HCT116 (cell line): Measurements from ENCODE around the gene CCDC90B. TPM values are rescaled to one million over a fixed set of nuclear protein-coding genes. Genes with fewer than 3 reads are reported as not detected.

Experiments used
- ATAC-seq: fragments of 200-7000 bp; cut with Tn5 transposase; 2 replicates; pipeline ENCODE4 v1.9.1; 2020; ENCODE audit warnings: mild to moderate bottlenecking, moderate library complexity
- BruUV-seq: library from RNA; stranded (reverse); fragments of 400-500 nt; replicated peaks from 2 replicates; lab custom pipeline; 2021; lab: Mats Ljungman, UMichigan
- CTCF ChIA-PET: fragments of 300-600 bp; sonication (Branson Sonifier 250); formaldehyde crosslinking; loops from one replicate; lab custom pipeline; 2021; ENCODE audit warnings: antibody characterized with exemption; lab: Charles Lee
- POLR2A ChIA-PET: fragments of 300-600, 350-600 bp; sonication (Branson Sonifier 250); formaldehyde crosslinking; loops from one replicate; lab custom pipeline; 2021; ENCODE audit warnings: antibody characterized with exemption; lab: Charles Lee
- RAD21 ChIA-PET, 2 experiments: fragments of 300-600 bp; sonication (Branson Sonifier 250); formaldehyde crosslinking; loops; one replicate each; lab custom pipeline; 2023; ENCODE audit warnings: low total read pairs in 2 of 2; ENCODE audit not compliant: uncharacterized antibody in 2 of 2, unreplicated experiment in 2 of 2, low non-redundant PET in 1 of 2; lab: Charles Lee
- DNase-seq: peaks from one replicate; pipeline ENCODE4 v3.0.0-alpha.2; 2010; ENCODE audit warnings: low read depth, low spot score
- H2AFZ ChIP-seq: fragments of 200-600 bp; shearing (Covaris generic), sonication (generic); 2 replicates; pipeline ENCODE4 v1.6.1; 2017; ENCODE audit warnings: low read depth, mixed run types, mixed read lengths, antibody characterized with exemption, low read length; ENCODE audit not compliant: poor library complexity, severe bottlenecking
- H3K27ac ChIP-seq: 2 replicates; pipeline ENCODE4 v1.5.1; 2012; ENCODE audit warnings: low read depth, low read length
- H3K27me3 ChIP-seq: fragments of 200-600 bp; sonication (generic); 2 replicates; pipeline ENCODE4 v1.6.1; 2016; ENCODE audit warnings: mixed run types, low read length, mixed read lengths; ENCODE audit not compliant: insufficient read depth
- H3K36me3 ChIP-seq, 2 experiments: fragments of 200-500 bp in 1 of 2; fragments of 200-600 bp in 1 of 2; sonication (Bioruptor generic) in 1 of 2; sonication (generic) in 1 of 2; 2 replicates each; pipeline versions ENCODE4 v1.5.1 to v1.6.1; 2014 to 2016; ENCODE audit warnings: low read length in 2 of 2, inconsistent platforms in 1 of 2, mixed read lengths in 1 of 2, mixed run types in 1 of 2; ENCODE audit not compliant: insufficient read depth in 2 of 2, control insufficient read depth in 1 of 2
- H3K4me1 ChIP-seq, 2 experiments: fragments of 200-600 bp in 1 of 2; sonication (generic) in 1 of 2; 2 replicates each; pipeline versions ENCODE4 v1.5.1 to v1.6.1; 2012 to 2017; ENCODE audit warnings: low read length in 2 of 2, inconsistent platforms in 1 of 2, mild to moderate bottlenecking in 1 of 2, mixed read lengths in 1 of 2, mixed run types in 1 of 2, moderate library complexity in 1 of 2; ENCODE audit not compliant: insufficient read depth in 2 of 2, control insufficient read depth in 1 of 2
- H3K4me2 ChIP-seq: fragments of 200-600 bp; sonication (generic); 2 replicates; pipeline ENCODE4 v1.6.1; 2017; ENCODE audit warnings: mixed run types, low read length, mixed read lengths
- H3K4me3 ChIP-seq, 2 experiments: fragments of 200-600 bp in 1 of 2; sonication (generic) in 1 of 2; replicated peaks in 1 of 2; 2 replicates each; pipeline ENCODE4 v1.5.1; 2011 to 2016; ENCODE audit warnings: low read length in 2 of 2, control low read depth in 1 of 2, low read depth in 1 of 2, mild to moderate bottlenecking in 1 of 2, mixed read lengths in 1 of 2, mixed run types in 1 of 2
- H3K79me2 ChIP-seq: fragments of 200-600 bp; sonication (generic); 2 replicates; pipeline ENCODE4 v1.6.1; 2017; ENCODE audit warnings: mild to moderate bottlenecking, mixed run types, low read length, moderate library complexity, mixed read lengths; ENCODE audit not compliant: insufficient read depth
- H3K9ac ChIP-seq: fragments of 200-600 bp; sonication (generic); 2 replicates; pipeline ENCODE4 v1.6.1; 2016; ENCODE audit warnings: low read length, mixed read lengths
- H3K9me2 ChIP-seq: fragments of 200-600 bp; sonication (generic), shearing (Covaris generic); 2 replicates; pipeline ENCODE4 v1.6.1; 2017; ENCODE audit warnings: mixed run types, mild to moderate bottlenecking, moderate library complexity; ENCODE audit not compliant: insufficient read depth
- H3K9me3 ChIP-seq, 2 experiments: fragments of 200-500 bp in 1 of 2; fragments of 200-600 bp in 1 of 2; sonication (Bioruptor generic) in 1 of 2; sonication (generic) in 1 of 2; 2 replicates each; pipeline ENCODE4 v1.6.1; 2014 to 2017; ENCODE audit warnings: low read length in 2 of 2, mixed read lengths in 2 of 2, inconsistent platforms in 1 of 2, low read depth in 1 of 2, mild to moderate bottlenecking in 1 of 2, mixed run types in 1 of 2, moderate library complexity in 1 of 2; ENCODE audit not compliant: control insufficient read depth in 1 of 2, insufficient read depth in 1 of 2
- H4K20me1 ChIP-seq: fragments of 200-600 bp; sonication (generic), shearing (Covaris generic); 2 replicates; pipeline ENCODE4 v1.6.1; 2017; ENCODE audit warnings: mixed run types, mild to moderate bottlenecking, moderate library complexity; ENCODE audit not compliant: insufficient read depth
- EGR1 ChIP-seq: IDR thresholded peaks from 2 replicates; pipeline ENCODE4 v1.6.1; 2012; ENCODE audit warnings: low read depth
- ELF1 ChIP-seq: IDR thresholded peaks from 2 replicates; pipeline ENCODE4 v1.6.1; 2012; ENCODE audit warnings: low read depth, borderline replicate concordance
- EZH2 ChIP-seq: fragments of 200-600 bp; sonication (generic); IDR thresholded peaks from 2 replicates; pipeline ENCODE4 v1.6.1; 2017; ENCODE audit warnings: antibody characterized with exemption, mixed run types
- EZH2phosphoT487 ChIP-seq: fragments of 200-600 bp; IDR thresholded peaks from 2 replicates; pipeline ENCODE4 v1.6.1; 2018; ENCODE audit warnings: antibody characterized with exemption, borderline replicate concordance
- FOSL1 ChIP-seq: IDR thresholded peaks from 2 replicates; pipeline ENCODE4 v1.6.1; 2012; ENCODE audit warnings: low read depth
- JUND ChIP-seq: IDR thresholded peaks from 2 replicates; pipeline ENCODE4 v1.6.1; 2012
- POLR2A ChIP-seq: IDR thresholded peaks from 2 replicates; pipeline ENCODE4 v1.7.0; 2011; ENCODE audit warnings: borderline replicate concordance; ENCODE audit not compliant: insufficient read depth, insufficient read length; ENCODE audit errors: extremely low read depth
- POLR2AphosphoS5 ChIP-seq: IDR thresholded peaks from 2 replicates; pipeline ENCODE4 v1.6.1; 2011; ENCODE audit warnings: mild to moderate bottlenecking, low read depth, low read length, moderate library complexity
- SIN3A ChIP-seq: IDR thresholded peaks from 2 replicates; pipeline ENCODE4 v1.6.1; 2012; ENCODE audit warnings: low read depth
- SRF ChIP-seq: IDR thresholded peaks from 2 replicates; pipeline ENCODE4 v1.6.1; 2012; ENCODE audit warnings: low read depth
- TCF7L2 ChIP-seq: IDR thresholded peaks from 2 replicates; pipeline ENCODE4 v1.7.0; 2011; ENCODE audit warnings: borderline replicate concordance, inconsistent platforms; ENCODE audit not compliant: insufficient read depth, insufficient read length; ENCODE audit errors: extremely low read depth
- YY1 ChIP-seq: IDR thresholded peaks from 2 replicates; pipeline ENCODE4 v1.6.1; 2011; ENCODE audit warnings: low read length, low read depth, moderate library complexity, mild to moderate bottlenecking; ENCODE audit not compliant: insufficient replicate concordance; ENCODE audit errors: extremely low read depth
- ZFX ChIP-seq: fragments of 450-650 bp; IDR thresholded peaks from 2 replicates; pipeline ENCODE4 v1.6.1; 2017
- ZNF274 ChIP-seq: fragments of 200-500 bp; sonication (Bioruptor generic); IDR thresholded peaks from 2 replicates; pipeline ENCODE4 v1.6.1; 2014; ENCODE audit warnings: mild to moderate bottlenecking, low read depth, low read length, inconsistent platforms
- intact Hi-C: fragments of 100-400 bp; cut with micrococcal nuclease; formaldehyde crosslinking; loops from 2 replicates; pipeline ENCODE4 v1.10.0; 2022
- total RNA-seq: library from RNA; stranded (reverse); gene quantifications from one replicate; pipeline ENCODE4 v1.2.1, GENCODE V29; 2021; ENCODE audit not compliant: unreplicated experiment
- TF ChIP-seq, protein P1 (sequence below): IDR thresholded peaks from 2 replicates; pipeline ENCODE4 v1.6.1; 2012
- TF ChIP-seq, protein P2 (sequence below): IDR thresholded peaks from 2 replicates; pipeline ENCODE4 v1.6.1; 2011; ENCODE audit warnings: mild to moderate bottlenecking, low read length, moderate library complexity; ENCODE audit not compliant: insufficient replicate concordance; ENCODE audit errors: extremely low read depth
- TF ChIP-seq, protein P3 (sequence below): IDR thresholded peaks from 2 replicates; pipeline ENCODE4 v1.6.1; 2012
- TF ChIP-seq, protein P4 (sequence below): IDR thresholded peaks from 2 replicates; pipeline ENCODE4 v1.6.1; 2012; ENCODE audit warnings: low read depth

CCDC90B gene
- total RNA-seq, 1 experiment from 2014 or later, result 30.3 TPM

DNA sequence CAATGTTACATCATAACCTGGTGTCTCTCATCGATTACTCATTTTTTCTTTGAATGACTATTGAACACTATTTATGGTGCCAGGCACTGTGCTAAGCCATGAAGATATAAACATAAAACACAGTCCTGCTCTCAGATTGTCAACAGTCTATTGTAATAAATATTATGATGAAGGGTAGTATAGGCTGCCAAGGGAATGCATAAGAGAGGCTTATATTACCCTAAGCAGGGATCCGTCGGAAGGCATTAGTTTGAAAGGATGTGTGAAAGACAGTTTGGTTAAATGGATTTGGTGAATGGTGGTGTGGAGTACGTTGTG is 7.2 kb upstream of the CCDC90B start:
- intact Hi-C loops, result loop anchor here (1.0 to 2.0 kb wide), 3 partner anchors 431 to 527 kb away; no protein-coding TSS in a partner anchor
- H3K27ac ChIP-seq, result no peak overlapping the region
- peaks cover 17% of the 10 kb centered on the region for H3K27me3 ChIP-seq
- DNase-seq, result no peak
- H3K9me2 ChIP-seq, result no peaks in the 10 kb centered on the region
- 0 out of 4 replicates have a peak, but pooled peaks cover 0 to 3% of the 10 kb centered on the region in 2 experiments for H3K4me1 ChIP-seq
- POLR2A ChIA-PET, result no interaction called here
- no peak overlapping the region for H2AFZ ChIP-seq
- H3K4me3 ChIP-seq, result no peak overlapping the region
- no peak overlapping the region for H3K9ac ChIP-seq
- BruUV-seq, result no TSS peak
- no peaks in the 10 kb centered on the region for H3K36me3 ChIP-seq
- H3K9me3 ChIP-seq, result no peaks in the 10 kb centered on the region
- no peak overlapping the region for H3K4me2 ChIP-seq
- CTCF ChIA-PET, result interaction anchor here (0.8 to 3.0 kb wide), 16 partner anchors 9 to 526 kb away, joined by 3 to 31 read pairs (median 6); partner anchors contain the start of gene DDIAS
- RAD21 ChIA-PET, result interaction anchor here in 1 of 2 experiments (1.0 kb wide), 1 partner anchor 430 kb away, joined by 3 read pairs; no protein-coding TSS in a partner anchor
- ATAC-seq, result no peak
- H4K20me1 ChIP-seq, result no peaks in the 10 kb centered on the region
- no peak for TF ChIP-seq POLR2AphosphoS5
- TF ChIP-seq EZH2phosphoT487, result no peak
- TF ChIP-seq ELF1, result no peak
- no peak for TF ChIP-seq SRF
- TF ChIP-seq ZFX, result no peak
- no peak for TF ChIP-seq POLR2A
- no peak for TF ChIP-seq JUND
- no peak for TF ChIP-seq SIN3A
- TF ChIP-seq, protein P1, sequence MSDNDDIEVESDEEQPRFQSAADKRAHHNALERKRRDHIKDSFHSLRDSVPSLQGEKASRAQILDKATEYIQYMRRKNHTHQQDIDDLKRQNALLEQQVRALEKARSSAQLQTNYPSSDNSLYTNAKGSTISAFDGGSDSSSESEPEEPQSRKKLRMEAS, result no peak
- no peak for TF ChIP-seq EGR1
- TF ChIP-seq, protein P2, sequence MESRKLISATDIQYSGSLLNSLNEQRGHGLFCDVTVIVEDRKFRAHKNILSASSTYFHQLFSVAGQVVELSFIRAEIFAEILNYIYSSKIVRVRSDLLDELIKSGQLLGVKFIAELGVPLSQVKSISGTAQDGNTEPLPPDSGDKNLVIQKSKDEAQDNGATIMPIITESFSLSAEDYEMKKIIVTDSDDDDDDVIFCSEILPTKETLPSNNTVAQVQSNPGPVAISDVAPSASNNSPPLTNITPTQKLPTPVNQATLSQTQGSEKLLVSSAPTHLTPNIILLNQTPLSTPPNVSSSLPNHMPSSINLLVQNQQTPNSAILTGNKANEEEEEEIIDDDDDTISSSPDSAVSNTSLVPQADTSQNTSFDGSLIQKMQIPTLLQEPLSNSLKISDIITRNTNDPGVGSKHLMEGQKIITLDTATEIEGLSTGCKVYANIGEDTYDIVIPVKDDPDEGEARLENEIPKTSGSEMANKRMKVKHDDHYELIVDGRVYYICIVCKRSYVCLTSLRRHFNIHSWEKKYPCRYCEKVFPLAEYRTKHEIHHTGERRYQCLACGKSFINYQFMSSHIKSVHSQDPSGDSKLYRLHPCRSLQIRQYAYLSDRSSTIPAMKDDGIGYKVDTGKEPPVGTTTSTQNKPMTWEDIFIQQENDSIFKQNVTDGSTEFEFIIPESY, result no peak
- TF ChIP-seq, protein P3, sequence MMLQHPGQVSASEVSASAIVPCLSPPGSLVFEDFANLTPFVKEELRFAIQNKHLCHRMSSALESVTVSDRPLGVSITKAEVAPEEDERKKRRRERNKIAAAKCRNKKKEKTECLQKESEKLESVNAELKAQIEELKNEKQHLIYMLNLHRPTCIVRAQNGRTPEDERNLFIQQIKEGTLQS, result no peak
- TF ChIP-seq ZNF274, result no peak
- TF ChIP-seq YY1, result no peak
- TF ChIP-seq, protein P4, sequence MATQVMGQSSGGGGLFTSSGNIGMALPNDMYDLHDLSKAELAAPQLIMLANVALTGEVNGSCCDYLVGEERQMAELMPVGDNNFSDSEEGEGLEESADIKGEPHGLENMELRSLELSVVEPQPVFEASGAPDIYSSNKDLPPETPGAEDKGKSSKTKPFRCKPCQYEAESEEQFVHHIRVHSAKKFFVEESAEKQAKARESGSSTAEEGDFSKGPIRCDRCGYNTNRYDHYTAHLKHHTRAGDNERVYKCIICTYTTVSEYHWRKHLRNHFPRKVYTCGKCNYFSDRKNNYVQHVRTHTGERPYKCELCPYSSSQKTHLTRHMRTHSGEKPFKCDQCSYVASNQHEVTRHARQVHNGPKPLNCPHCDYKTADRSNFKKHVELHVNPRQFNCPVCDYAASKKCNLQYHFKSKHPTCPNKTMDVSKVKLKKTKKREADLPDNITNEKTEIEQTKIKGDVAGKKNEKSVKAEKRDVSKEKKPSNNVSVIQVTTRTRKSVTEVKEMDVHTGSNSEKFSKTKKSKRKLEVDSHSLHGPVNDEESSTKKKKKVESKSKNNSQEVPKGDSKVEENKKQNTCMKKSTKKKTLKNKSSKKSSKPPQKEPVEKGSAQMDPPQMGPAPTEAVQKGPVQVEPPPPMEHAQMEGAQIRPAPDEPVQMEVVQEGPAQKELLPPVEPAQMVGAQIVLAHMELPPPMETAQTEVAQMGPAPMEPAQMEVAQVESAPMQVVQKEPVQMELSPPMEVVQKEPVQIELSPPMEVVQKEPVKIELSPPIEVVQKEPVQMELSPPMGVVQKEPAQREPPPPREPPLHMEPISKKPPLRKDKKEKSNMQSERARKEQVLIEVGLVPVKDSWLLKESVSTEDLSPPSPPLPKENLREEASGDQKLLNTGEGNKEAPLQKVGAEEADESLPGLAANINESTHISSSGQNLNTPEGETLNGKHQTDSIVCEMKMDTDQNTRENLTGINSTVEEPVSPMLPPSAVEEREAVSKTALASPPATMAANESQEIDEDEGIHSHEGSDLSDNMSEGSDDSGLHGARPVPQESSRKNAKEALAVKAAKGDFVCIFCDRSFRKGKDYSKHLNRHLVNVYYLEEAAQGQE, result no peak
- no peak for TF ChIP-seq EZH2
- no peak for TF ChIP-seq FOSL1
- TF ChIP-seq TCF7L2, result no peak
- H3K79me2 ChIP-seq, result no peaks in the 10 kb centered on the region
